ENCODE measurements around the gene RHO.
"Not testable (repeated sequence)": the region's sequence is repeated elsewhere in the genome, so short reads cannot be mapped to it uniquely, and the experiment has no call there.

The RHO gene

DNA sequence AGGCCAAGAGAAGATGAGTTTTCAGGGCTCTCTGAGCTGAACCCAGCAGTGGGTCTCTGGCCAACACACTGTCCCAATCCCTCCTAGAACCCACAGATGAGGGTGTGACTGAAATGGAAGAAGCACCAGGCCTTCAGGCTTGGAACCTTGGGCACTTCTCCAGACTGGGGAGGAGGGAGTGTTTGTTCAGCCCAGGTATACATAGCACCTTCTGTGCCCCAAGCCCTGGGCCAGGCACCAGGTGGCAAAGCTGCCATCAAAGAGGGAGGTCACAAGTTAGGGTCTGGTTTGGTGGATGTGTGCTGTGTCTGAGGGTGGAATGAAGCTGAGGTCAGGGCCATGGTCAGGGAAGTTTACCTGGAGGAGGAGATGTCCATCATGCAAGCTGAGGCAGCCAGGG lies 15.8 kb upstream of the RHO start:
- no peak overlapping the region for H3K4me3 ChIP-seq (ENCODE audit: low read depth, low read length)
- in situ Hi-C loops (cut with HindIII; ENCODE audit: low sequenced_read_pairs): no loop called here
- TF ChIP-seq, protein P1, sequence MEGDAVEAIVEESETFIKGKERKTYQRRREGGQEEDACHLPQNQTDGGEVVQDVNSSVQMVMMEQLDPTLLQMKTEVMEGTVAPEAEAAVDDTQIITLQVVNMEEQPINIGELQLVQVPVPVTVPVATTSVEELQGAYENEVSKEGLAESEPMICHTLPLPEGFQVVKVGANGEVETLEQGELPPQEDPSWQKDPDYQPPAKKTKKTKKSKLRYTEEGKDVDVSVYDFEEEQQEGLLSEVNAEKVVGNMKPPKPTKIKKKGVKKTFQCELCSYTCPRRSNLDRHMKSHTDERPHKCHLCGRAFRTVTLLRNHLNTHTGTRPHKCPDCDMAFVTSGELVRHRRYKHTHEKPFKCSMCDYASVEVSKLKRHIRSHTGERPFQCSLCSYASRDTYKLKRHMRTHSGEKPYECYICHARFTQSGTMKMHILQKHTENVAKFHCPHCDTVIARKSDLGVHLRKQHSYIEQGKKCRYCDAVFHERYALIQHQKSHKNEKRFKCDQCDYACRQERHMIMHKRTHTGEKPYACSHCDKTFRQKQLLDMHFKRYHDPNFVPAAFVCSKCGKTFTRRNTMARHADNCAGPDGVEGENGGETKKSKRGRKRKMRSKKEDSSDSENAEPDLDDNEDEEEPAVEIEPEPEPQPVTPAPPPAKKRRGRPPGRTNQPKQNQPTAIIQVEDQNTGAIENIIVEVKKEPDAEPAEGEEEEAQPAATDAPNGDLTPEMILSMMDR (IDR thresholded peaks at IDR 0.05; ENCODE audit: low read depth, low read length, missing control alignments): no peak
- no peak for DNase-seq (ENCODE audit: low read depth)

DNA sequence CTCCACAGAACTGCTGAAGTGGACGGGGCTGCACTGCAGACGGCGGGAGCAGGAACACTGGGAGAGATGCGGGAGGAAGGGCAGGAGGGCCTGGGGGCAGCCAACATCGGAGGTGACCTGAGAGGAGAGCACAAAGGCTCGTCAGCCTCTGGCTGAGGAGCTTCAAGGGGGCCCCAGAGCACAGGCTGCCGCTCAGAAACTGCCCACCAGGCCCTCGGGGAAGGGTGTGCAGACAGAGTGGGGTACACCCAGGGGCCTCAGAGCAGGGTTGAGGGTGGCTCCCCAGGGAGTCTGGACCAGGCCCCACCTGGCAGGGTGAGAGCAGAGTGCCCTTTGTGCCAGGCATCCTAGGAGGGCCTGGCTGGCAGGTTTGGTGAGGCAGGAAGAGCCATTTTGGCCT lies 14.7 kb upstream of the RHO start:
- in situ Hi-C loops (cut with HindIII; ENCODE audit: low sequenced_read_pairs): no loop called here
- no peak for DNase-seq (ENCODE audit: low read depth)

DNA sequence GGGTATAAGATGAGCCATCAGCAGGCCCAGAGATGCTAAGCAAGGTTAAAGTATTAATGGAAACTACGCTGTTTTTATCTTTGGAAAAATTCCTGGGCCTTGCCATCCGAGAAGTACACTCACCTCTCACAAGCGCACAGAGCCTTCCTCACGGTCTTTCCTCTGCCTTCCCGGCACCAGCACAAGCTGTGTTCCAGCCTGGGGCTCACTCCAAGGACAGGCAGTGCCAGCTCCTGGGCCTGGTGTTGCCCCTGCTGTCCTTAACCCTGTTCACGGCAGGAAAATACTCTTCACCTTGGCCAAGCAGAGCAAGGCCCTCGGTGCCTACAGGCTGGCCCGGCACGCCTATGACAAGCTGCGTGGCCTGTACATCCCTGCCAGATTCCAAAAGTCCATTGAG lies 14.3 kb upstream of the RHO start:
- no peak for DNase-seq (ENCODE audit: low read depth)
- no peak overlapping the region for H3K4me3 ChIP-seq (ENCODE audit: low read depth, low read length)
- in situ Hi-C loops (cut with HindIII; ENCODE audit: low sequenced_read_pairs): no loop called here
- TF ChIP-seq, protein P1 (IDR thresholded peaks at IDR 0.05; ENCODE audit: low read depth, low read length, missing control alignments): no peak

More for the DNA sequence above, 14.7 kb upstream of the RHO start:
- H3K4me3 ChIP-seq (ENCODE audit: low read depth, low read length): no peak overlapping the region
- TF ChIP-seq, protein P1 (IDR thresholded peaks at IDR 0.05; ENCODE audit: low read depth, low read length, missing control alignments): no peak

DNA sequence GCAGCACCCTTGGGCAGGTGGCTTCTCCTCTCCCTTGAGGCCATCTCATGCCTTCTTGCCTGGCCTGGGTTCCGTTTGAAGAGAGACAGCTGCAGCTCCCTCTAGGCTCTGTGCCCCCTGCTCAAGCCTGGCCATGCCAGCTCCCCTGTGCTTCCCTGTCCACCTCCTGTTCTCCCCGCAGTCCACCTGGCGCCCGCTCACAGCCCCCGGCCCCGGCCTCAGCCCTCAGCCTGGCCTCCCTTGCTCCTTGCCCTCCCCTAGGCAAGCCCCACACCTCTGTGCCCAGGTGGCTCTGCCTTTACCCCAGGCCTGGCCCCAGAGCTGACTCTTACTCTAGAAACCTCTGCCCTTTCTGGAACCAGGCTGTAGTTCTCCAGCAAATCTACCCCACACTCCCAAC lies 13.9 kb upstream of the RHO start:
- TF ChIP-seq, protein P1 (IDR thresholded peaks at IDR 0.05; ENCODE audit: low read depth, low read length, missing control alignments): no peak
- in situ Hi-C loops (cut with HindIII; ENCODE audit: low sequenced_read_pairs): no loop called here
- no peak for DNase-seq (ENCODE audit: low read depth)
- H3K4me3 ChIP-seq (ENCODE audit: low read depth, low read length): no peak overlapping the region

DNA sequence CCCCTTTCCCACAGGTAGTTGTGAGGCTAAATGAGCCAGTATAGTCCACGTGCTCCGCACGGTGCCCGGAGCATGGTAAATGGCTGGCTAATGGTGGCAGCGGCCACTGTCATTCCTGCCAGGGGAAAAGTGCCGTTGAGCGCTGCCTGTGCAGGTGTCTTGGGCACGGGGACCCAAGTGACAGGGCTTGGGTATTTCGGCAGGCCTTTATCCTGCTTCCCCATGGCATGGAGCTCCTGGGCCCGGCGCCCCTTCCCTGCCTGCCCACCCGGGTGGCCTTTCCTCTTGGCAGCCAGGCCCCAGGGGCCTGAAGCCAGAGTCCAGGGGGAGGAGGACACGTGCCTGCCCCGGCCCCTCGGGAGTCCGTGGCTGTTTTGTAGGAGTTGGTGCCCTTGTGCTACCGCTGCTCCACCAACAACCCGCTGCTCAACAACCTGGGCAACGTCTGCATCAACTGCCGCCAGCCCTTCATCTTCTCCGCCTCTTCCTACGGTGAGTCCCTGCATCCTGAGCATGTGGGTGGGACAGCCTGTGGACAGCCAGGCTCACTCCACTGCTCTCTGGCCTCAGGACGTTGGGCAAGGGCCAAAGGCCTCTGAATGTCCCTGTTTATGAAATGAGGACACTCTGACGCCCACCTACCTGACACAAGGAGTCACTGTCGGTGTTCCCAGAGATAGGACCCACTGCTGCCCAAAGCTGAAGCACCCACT lies 13.2 kb upstream of the RHO start:
- in situ Hi-C loops (cut with HindIII; ENCODE audit: low sequenced_read_pairs); DNase-seq (ENCODE audit: low read depth); H3K4me3 ChIP-seq (ENCODE audit: low read depth, low read length): not testable (repeated sequence)

DNA sequence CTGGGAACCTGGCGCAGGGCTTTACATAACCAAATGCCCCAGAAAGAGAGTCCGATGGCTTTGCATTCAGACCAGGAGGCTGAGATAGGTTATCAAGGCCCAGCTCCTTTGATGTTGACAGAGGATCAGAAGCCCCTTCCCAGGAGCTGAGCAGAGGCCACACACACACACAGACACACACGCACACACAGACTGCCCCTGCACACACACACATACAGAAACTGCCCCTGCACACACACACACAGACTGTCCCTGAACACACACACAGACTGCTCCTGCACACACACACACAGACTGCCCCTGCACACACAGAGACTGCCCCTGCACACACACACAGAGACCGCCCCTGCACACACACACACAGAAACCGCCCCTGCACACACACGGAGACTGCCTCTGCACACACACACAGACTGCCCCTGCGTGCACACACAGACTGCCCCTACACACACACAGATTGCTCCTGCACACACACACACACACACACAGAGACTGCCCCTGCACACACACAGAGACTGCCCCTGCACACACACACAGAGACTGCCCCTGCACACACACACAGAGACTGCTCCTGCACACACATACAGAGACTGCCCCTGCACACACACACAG lies 12.5 kb upstream of the RHO start:
- DNase-seq (ENCODE audit: low read depth); H3K4me3 ChIP-seq (ENCODE audit: low read depth, low read length); in situ Hi-C loops (cut with HindIII; ENCODE audit: low sequenced_read_pairs): not testable (repeated sequence)

DNA sequence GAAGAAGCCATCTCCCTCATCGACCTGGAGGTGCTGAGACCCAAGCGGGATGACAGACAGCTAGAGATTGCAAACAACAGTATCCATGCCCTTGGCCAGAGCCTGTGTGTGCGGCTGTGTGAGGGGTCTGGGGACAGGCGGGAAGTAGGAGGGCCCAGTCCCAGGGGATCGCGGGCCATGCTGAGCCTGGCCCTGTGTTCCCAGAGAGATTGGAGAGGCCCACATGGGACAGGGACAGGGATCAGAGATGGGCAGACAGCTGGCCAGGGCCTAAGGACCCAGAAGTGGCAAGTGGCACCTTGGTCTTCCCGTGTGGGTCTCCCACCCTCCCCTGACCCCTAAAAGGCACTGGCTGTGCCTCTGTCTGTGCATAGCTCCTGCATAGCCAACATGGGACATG lies 10.9 kb upstream of the RHO start:
- TF ChIP-seq, protein P1 (IDR thresholded peaks at IDR 0.05; ENCODE audit: low read depth, low read length, missing control alignments): no peak
- H3K4me3 ChIP-seq (ENCODE audit: low read depth, low read length): no peak overlapping the region
- DNase-seq (ENCODE audit: low read depth): no peak
- in situ Hi-C loops (cut with HindIII; ENCODE audit: low sequenced_read_pairs): no loop called here

Data from astrocyte of the cerebellum (primary cell).